SIG-M5 (cell line): ENCODE data around the gene MSANTD1.

ENCODE experiments used
- DNase-seq: peaks from one replicate; lab custom pipeline; 2025; lab: John Stamatoyannopoulos, UW

Gene MSANTD1

GRCh38 chr4:3233391-3234071 lies 15.4 kb upstream of the MSANTD1 start:
- DNase-seq = no peak

- no peak for DNase-seq
Measured at GRCh38 chr4:3234171-3235029, 14.6 kb upstream of the MSANTD1 start.

DNA sequence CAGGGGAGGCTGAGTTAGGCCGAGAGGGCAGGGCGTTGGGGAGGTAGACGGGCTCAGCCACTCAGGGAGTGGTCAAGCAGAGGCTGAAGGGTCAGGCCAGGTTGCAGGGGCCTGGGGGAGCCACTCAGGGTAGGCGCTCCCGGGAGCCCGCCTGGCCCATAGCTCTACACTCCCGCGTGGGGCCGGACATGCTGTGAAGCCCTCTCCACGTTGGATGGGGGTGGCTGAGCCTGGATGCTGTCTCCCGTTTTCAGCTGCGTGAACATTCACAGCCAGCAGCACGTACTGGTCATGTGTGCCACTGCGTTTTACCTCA lies 14.0 kb upstream of the MSANTD1 start:
- no peak for DNase-seq

DNA sequence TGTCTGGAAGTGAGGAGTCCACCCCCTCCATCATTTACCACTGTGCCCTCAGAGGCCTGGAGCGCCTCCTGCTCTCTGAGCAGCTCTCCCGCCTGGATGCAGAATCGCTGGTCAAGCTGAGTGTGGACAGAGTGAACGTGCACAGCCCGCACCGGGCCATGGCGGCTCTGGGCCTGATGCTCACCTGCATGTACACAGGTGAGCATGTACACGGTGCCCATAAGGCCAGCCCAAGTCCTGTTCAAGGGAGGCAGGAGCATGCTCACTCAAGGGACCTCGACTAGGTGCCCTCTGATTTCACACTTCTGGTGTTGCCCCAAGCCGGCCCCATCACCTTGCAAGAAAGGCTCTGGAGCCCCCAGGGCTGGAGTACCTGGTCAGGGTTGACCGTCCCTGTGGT lies 13.4 kb upstream of the MSANTD1 start:
- DNase-seq = no peak

- no peak for DNase-seq
Measured at GRCh38 chr4:3236326-3236878, 12.6 kb upstream of the MSANTD1 start.

DNA sequence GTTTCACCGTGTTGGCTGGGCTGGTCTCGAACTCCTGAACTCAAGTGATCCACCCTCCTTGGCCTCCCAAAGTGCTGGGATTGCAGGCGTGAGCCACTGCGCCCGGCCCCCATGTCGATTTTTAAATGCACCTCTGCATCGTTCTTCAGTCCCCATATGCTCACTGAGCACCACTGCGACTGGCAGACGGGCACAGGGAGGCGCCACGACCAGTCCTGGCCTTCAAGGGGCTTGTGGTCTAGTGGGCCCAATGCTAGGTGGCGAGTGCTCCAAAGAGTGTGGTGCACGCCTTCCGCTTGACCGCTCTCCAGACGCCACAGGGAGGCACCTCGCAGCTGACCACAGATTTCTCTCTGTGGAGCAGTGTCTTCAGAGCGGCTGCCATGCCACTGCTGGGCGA lies 11.7 kb upstream of the MSANTD1 start:
- DNase-seq = no peak

DNA sequence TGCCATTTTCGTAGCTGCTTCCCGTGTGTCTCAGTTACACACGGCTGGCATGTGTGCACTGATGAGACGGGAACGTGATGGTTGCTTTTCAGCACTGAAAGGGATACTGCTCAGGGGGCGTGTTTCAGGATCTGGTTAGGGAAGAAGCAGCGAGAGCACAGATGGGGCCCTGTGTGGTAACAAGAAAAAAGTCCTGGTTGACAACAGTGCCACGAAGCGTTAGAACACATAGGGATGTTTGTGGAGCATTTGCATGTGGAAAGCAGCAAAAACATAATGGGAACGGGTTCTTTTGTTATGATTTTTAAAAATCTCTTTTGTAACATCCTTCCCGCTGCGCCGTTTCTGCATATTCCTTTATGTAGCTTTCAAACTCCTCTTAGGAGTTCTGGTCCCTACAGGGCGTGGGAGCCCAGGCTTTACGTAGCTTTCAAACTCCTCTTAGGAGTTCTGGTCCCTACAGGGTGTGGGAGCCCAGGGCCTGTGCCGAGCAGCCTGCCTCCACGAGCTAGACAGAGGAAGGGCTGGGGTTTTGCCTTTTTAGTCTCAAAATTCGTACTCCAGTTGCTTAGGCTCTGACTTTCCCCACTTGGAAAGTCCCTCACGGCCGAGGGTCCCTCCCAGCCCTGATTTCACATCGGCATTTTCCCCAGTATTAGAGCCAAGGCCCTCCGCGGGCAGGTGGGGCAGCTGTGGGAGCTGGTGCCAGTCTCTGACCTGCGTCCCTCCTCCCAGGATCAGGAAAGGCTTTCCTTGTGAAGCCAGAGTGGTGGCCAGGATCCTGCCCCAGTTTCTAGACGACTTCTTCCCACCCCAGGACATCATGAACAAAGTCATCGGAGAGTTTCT lies 11.0 kb upstream of the MSANTD1 start:
- no peak for DNase-seq

- DNase-seq = no peak
Measured at GRCh38 chr4:3238721-3239120, 10.2 kb upstream of the MSANTD1 start.

- DNase-seq = no peak
Measured at GRCh38 chr4:3239303-3239702, 9.7 kb upstream of the MSANTD1 start.

DNA sequence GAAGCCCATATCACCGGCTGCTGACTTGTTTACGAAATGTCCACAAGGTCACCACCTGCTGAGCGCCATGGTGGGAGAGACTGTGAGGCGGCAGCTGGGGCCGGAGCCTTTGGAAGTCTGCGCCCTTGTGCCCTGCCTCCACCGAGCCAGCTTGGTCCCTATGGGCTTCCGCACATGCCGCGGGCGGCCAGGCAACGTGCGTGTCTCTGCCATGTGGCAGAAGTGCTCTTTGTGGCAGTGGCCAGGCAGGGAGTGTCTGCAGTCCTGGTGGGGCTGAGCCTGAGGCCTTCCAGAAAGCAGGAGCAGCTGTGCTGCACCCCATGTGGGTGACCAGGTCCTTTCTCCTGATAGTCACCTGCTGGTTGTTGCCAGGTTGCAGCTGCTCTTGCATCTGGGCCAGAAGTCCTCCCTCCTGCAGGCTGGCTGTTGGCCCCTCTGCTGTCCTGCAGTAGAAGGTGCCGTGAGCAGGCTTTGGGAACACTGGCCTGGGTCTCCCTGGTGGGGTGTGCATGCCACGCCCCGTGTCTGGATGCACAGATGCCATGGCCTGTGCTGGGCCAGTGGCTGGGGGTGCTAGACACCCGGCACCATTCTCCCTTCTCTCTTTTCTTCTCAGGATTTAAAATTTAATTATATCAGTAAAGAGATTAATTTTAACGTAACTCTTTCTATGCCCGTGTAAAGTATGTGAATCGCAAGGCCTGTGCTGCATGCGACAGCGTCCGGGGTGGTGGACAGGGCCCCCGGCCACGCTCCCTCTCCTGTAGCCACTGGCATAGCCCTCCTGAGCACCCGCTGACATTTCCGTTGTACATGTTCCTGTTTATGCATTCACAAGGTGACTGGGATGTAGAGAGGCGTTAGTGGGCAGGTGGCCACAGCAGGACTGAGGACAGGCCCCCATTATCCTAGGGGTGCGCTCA lies 8.7 kb upstream of the MSANTD1 start:
- no peak for DNase-seq

DNA sequence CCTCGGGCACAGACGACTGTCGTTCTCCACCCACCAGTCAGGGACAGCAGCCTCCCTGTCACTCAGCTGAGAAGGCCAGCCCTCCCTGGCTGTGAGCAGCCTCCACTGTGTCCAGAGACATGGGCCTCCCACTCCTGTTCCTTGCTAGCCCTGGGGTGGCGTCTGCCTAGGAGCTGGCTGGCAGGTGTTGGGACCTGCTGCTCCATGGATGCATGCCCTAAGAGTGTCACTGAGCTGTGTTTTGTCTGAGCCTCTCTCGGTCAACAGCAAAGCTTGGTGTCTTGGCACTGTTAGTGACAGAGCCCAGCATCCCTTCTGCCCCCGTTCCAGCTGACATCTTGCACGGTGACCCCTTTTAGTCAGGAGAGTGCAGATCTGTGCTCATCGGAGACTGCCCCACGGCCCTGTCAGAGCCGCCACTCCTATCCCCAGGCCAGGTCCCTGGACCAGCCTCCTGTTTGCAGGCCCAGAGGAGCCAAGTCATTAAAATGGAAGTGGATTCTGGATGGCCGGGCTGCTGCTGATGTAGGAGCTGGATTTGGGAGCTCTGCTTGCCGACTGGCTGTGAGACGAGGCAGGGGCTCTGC lies 7.9 kb upstream of the MSANTD1 start:
- DNase-seq = no peak

DNA sequence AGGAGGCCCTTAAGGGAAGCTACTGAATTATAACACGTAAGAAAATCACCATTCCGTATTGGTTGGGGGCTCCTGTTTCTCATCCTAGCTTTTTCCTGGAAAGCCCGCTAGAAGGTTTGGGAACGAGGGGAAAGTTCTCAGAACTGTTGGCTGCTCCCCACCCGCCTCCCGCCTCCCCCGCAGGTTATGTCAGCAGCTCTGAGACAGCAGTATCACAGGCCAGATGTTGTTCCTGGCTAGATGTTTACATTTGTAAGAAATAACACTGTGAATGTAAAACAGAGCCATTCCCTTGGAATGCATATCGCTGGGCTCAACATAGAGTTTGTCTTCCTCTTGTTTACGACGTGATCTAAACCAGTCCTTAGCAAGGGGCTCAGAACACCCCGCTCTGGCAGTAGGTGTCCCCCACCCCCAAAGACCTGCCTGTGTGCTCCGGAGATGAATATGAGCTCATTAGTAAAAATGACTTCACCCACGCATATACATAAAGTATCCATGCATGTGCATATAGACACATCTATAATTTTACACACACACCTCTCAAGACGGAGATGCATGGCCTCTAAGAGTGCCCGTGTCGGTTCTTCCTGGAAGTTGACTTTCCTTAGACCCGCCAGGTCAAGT lies 6.9 kb upstream of the MSANTD1 start:
- no peak for DNase-seq

GRCh38 chr4:3243136-3243780 lies 5.7 kb upstream of the MSANTD1 start:
- no peak for DNase-seq

DNA sequence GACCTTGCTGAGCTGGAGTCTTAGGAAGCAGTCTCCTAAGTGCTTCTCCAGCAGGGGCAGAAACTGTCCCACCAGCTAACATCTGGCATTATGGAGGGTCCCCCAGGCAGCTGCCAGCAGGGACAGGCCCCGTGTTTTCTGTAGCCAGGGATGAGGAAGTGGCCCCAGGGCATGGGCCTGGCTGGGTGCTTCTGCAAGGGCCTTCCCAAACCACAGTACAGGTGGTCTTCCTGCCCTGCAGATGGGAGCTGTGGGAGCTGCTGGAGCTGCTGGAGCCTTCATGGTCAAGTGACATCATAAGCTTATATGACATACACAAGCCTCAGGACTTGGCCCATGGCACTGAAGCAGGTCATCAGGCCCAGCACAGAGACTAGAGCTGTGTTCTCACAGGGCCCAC lies 5.0 kb upstream of the MSANTD1 start:
- no peak for DNase-seq

- no peak for DNase-seq
Measured at GRCh38 chr4:3244747-3245146, 4.2 kb upstream of the MSANTD1 start.

- DNase-seq = no peak
Measured at GRCh38 chr4:3245676-3246075, 3.3 kb upstream of the MSANTD1 start.

GRCh38 chr4:3246458-3247398 lies 2.2 kb upstream of the MSANTD1 start:
- DNase-seq = no peak

GRCh38 chr4:3247399-3248177 lies 1.4 kb upstream of the MSANTD1 start:
- no peak for DNase-seq
